ENCODE results near the gene TNMD.

- TF ChIP-seq CTCF (IDR thresholded peaks at IDR 0.05; ENCODE audit: extremely low read depth in 1 of 2, insufficient read depth in 1 of 2, low read depth in 1 of 2, low read length in 2 of 2) = no peak
- no peak for TF ChIP-seq POLR2A (IDR thresholded peaks at IDR 0.05; ENCODE audit: low read depth, low read length)
- TF ChIP-seq FOS (IDR thresholded peaks at IDR 0.05; ENCODE audit: borderline replicate concordance, insufficient read depth, low read length) = no peak
- no peak for TF ChIP-seq POLR2AphosphoS5 (IDR thresholded peaks at IDR 0.05; ENCODE audit: insufficient read depth, low read depth, low read length)
Observed at GRCh38 chrX:100584611-100585010, at the start of gene TNMD.
